HG03066 (cell line): Measurements from ENCODE around the gene STMN3.
"Not testable (repeated sequence)": the region's sequence is repeated elsewhere in the genome, so short reads cannot be mapped to it uniquely, and the experiment has no call there.

Source experiments
- ATAC-seq: cut with Tn5 transposase; IDR thresholded peaks from one replicate; pipeline ENCODE4 v1.9.1; 2021; ENCODE audit warnings: low read depth; ENCODE audit not compliant: unreplicated experiment

STMN3 gene

GRCh38 chr20:63679799-63680305 lies 26.6 kb upstream of the STMN3 start:
- no peak for ATAC-seq

- no peak for ATAC-seq
Observed at GRCh38 chr20:63678667-63679465, 25.6 kb upstream of the STMN3 start.

GRCh38 chr20:63678071-63678470 lies 24.8 kb upstream of the STMN3 start:
- no peak for ATAC-seq

- no peak for ATAC-seq
Observed at GRCh38 chr20:63675681-63676368, 22.6 kb upstream of the STMN3 start.

GRCh38 chr20:63673951-63674350 lies 20.7 kb upstream of the STMN3 start:
- no peak for ATAC-seq

- ATAC-seq = no peak
Observed at GRCh38 chr20:63672666-63673065, 19.4 kb upstream of the STMN3 start.

- ATAC-seq = not testable (repeated sequence)
Observed at GRCh38 chr20:63671695-63672094, 18.5 kb upstream of the STMN3 start.

GRCh38 chr20:63668351-63668750 lies 15.1 kb upstream of the STMN3 start:
- ATAC-seq = no peak

- ATAC-seq = no peak
Observed at GRCh38 chr20:63667858-63668257, 14.6 kb upstream of the STMN3 start.

GRCh38 chr20:63665708-63666107 lies 12.5 kb upstream of the STMN3 start:
- ATAC-seq = no peak

- no peak for ATAC-seq
Observed at GRCh38 chr20:63664861-63665594, 11.8 kb upstream of the STMN3 start.

GRCh38 chr20:63664143-63664851 lies 11.1 kb upstream of the STMN3 start:
- no peak for ATAC-seq

- no peak for ATAC-seq
Observed at GRCh38 chr20:63663332-63664066, 10.3 kb upstream of the STMN3 start.

GRCh38 chr20:63662813-63663189 lies 9.6 kb upstream of the STMN3 start:
- ATAC-seq = no peak

- no peak for ATAC-seq
Observed at GRCh38 chr20:63661959-63662812, 9.0 kb upstream of the STMN3 start.

GRCh38 chr20:63661108-63661507 lies 7.9 kb upstream of the STMN3 start:
- ATAC-seq = no peak

- no peak for ATAC-seq
Observed at GRCh38 chr20:63660622-63661021, 7.4 kb upstream of the STMN3 start.

- ATAC-seq = not testable (repeated sequence)
Observed at GRCh38 chr20:63660174-63660573, 7.0 kb upstream of the STMN3 start.

GRCh38 chr20:63659370-63659769 lies 6.1 kb upstream of the STMN3 start:
- no peak for ATAC-seq
